ENCODE results near the gene TDRD5.

TDRD5 gene

DNA sequence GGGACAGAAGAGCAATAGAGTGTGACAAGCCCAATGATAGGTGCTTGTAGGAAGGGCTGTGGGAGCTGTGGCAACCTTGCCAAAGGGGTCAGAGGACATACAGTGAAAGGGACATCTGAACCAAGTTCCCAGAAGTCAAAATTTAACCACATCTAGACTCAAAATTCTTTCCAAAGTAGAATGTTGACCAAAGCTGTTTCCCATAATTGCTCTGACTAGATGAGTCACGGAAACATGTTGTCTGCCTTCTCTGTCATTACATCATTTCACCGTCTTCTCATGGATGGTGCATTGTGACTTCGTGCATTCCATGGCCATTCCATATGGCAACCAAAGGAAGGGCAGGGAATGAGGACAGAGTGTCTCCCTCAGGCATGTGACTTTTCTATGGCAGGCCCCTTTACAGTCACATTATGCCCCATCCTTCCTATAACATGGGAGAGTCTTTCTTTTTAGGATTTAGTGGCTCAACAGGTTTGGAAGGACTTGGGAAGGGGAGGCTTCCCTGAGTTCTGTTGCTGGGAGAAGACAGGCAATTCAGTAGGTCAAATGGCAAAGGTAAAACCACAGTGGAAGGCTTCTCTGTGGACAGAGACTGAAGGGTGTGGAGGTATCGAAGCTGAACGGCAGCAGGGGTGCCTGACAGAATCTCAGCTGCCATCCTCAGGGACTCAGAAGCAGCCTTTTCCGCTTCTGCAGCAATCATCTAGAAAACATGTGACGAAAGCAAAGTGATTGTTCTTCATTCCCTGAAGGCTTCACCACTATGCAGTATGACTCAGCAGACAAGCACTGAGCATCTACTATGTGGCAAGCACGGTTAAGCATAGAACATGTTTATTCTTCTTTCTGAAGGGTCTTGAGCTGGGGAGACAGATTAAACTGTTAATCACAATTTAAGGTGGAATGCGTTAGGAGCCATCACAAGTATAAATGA is 40.6 kb upstream of the TDRD5 start:
- TF ChIP-seq, protein P1, sequence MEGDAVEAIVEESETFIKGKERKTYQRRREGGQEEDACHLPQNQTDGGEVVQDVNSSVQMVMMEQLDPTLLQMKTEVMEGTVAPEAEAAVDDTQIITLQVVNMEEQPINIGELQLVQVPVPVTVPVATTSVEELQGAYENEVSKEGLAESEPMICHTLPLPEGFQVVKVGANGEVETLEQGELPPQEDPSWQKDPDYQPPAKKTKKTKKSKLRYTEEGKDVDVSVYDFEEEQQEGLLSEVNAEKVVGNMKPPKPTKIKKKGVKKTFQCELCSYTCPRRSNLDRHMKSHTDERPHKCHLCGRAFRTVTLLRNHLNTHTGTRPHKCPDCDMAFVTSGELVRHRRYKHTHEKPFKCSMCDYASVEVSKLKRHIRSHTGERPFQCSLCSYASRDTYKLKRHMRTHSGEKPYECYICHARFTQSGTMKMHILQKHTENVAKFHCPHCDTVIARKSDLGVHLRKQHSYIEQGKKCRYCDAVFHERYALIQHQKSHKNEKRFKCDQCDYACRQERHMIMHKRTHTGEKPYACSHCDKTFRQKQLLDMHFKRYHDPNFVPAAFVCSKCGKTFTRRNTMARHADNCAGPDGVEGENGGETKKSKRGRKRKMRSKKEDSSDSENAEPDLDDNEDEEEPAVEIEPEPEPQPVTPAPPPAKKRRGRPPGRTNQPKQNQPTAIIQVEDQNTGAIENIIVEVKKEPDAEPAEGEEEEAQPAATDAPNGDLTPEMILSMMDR (IDR thresholded peaks at IDR 0.05; ENCODE audit: control insufficient read depth, extremely low read depth, insufficient read depth), result no peak
- DNase-seq (ENCODE audit: low read depth), result no peak

DNA sequence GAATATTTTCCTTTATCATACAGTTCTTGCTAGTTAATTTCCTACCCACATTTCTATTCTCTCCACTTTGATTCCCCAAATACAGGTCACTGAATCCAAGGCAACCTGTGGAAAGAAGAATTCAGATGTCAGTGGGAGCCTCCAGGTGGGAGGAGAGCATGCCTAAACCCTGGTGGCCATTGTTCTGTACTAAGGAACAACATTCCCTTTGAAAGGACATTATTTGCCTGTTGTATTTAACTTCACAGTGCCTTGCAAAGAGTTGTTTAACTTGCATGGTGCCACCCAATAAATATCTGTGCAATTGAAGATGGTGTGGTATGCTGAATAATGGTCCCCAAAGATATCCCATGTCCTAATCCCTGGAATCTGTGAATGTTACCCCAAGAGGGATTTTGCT is 37.2 kb upstream of the TDRD5 start:
- TF ChIP-seq, protein P1 (IDR thresholded peaks at IDR 0.05; ENCODE audit: control insufficient read depth, extremely low read depth, insufficient read depth), result no peak
- no peak overlapping the region for H3K4me3 ChIP-seq (ENCODE audit: low read depth, low read length)
- DNase-seq (ENCODE audit: low read depth), result no peak

More for the DNA sequence above, 40.6 kb upstream of the TDRD5 start:
- H3K4me3 ChIP-seq (ENCODE audit: low read depth, low read length), result no peak overlapping the region

DNA sequence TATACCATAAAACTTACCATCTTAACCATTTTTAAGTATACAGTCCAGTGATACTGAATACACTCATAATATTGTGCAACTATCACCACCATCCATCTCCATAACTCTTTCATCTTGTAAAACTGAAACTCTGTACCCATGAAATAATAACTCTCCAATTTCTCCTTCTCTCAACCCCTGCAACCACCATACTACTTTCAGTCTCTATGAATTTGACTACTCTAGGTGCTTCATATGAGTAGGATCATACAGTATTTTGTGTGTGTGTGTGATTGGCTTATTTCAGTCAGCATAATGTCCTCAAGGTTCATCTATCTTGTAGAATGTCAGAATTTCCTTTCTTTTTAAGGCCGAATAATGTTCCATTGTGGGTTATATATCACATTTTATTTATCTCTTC is 33.6 kb upstream of the TDRD5 start:
- DNase-seq (ENCODE audit: low read depth), result no peak

DNA sequence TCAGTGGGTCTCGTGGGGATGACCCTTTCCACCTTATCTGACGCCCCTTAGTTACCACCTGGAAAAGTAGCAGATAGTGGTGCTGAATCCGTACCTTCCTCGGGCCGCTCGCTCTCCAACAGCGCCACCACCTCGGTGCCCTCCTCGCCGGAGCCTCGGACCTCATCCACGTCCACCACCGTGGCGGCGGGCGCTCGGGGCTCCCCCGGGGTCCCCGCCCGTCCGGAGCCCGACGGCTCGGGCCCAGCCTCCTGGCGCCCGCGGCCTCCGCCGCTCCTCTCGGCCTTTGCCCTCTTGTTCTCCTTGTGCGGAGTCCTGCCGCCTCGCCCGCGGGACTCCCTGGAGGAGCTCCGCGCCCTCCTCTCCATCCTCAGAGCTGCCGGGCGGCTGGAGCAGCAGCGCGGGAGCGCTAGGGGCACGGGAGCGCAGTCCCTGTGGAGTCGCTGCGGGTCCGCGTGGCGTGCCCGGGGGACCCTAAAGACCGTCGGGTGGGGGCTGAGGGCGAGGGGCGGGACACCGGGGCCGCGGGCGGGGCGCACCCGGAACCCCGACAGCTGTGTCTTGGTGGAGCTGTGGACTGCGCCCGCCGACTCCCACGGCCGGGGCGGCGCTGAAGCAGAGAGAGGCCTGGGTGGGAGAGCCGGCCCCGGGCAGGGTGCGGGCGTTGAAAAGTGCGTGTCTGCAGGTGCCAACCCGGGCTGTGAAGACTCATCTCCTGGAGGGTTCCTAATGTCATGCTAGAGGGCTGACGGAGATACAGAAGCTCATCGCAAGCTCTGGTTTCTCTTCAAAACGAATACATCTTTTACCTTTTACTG is 15.9 kb upstream of the TDRD5 start, which contains the start of gene NPHS2:
Gene NPHS2 (minus strand): TSS at position 452 of the 818 bp plus-strand sequence. CDS start 84 bp downstream, at position 368.
- DNase-seq (ENCODE audit: low read depth), result no peak
- no peak within 1 kb of the TSS for H3K4me3 ChIP-seq (ENCODE audit: low read depth, low read length)
- TF ChIP-seq, protein P1 (IDR thresholded peaks at IDR 0.05; ENCODE audit: control insufficient read depth, extremely low read depth, insufficient read depth), result no peak

More for the DNA sequence above, 33.6 kb upstream of the TDRD5 start:
- H3K4me3 ChIP-seq (ENCODE audit: low read depth, low read length), result no peak overlapping the region
- TF ChIP-seq, protein P1 (IDR thresholded peaks at IDR 0.05; ENCODE audit: control insufficient read depth, extremely low read depth, insufficient read depth), result no peak

DNA sequence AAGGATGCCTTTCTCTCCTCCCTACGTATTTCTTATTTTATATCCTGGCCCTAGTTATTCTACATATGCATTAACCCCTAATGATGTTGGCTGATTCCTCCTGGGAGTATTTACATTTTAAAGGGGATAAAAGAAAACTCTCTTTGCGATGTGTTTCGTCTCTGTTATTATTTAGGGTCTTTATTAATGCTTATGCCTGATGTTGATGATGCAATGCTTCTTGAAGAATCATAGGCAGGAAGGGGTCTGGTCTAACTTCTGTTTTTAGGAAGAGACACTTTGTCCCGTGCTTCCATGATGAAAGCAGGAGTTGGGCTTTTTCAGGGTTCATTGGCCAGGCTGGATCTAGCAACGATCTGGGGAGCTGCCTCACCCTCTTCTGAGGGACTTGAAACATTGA is 15.1 kb upstream of the TDRD5 start:
- TF ChIP-seq, protein P1 (IDR thresholded peaks at IDR 0.05; ENCODE audit: control insufficient read depth, extremely low read depth, insufficient read depth), result no peak
- DNase-seq (ENCODE audit: low read depth), result no peak
- no peak overlapping the region for H3K4me3 ChIP-seq (ENCODE audit: low read depth, low read length)

DNA sequence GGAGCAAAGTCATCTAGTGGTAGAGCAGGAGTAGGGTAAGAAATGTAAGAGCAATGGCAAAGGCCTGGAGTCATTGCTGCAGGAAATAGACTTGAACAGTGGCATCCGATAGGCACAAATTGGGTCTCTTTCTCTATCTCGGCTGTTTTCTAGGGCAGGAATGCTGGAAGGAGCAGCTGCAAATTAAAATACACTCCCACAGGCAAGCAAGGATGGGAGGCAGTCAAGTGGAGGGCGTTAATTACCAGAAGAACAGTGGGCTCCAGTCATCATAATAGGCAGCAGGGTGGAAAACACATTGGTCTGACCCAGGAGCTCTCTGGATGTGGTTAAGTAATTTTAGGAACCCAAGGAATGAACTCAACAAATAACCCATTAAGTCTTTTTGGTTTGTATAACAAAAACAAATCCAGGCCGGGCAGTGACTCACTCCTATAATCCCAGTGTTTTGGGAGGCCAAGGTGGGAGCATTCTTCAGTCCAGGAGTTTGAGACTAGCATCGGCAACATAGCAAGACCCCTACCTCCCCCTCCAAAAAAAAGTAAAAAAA is 7.8 kb upstream of the TDRD5 start:
- H3K4me3 ChIP-seq (ENCODE audit: low read depth, low read length), result no peak overlapping the region
- TF ChIP-seq, protein P1 (IDR thresholded peaks at IDR 0.05; ENCODE audit: control insufficient read depth, extremely low read depth, insufficient read depth), result no peak
- DNase-seq (ENCODE audit: low read depth), result no peak

Data from LNCaP clone FGC (cell line).